Globus pallidus (tissue), 1 donor: Measurements from ENCODE around the gene KCNAB1.

Experiments used
- DNase-seq: peaks from one replicate; pipeline ENCODE4 v3.0.0-alpha.2; 2015; ENCODE audit warnings: low spot score

Gene KCNAB1

GRCh38 chr3:156407617-156408225 is 287.3 kb downstream of the KCNAB1 start:
- no peak for DNase-seq

- no peak for DNase-seq
Measured at GRCh38 chr3:156409694-156410093, 289.3 kb downstream of the KCNAB1 start.

- no peak for DNase-seq
Measured at GRCh38 chr3:156412600-156412999, 292.2 kb downstream of the KCNAB1 start.

- no peak for DNase-seq
Measured at GRCh38 chr3:156413293-156413892, 293.0 kb downstream of the KCNAB1 start.

GRCh38 chr3:156416846-156417558 is 296.6 kb downstream of the KCNAB1 start:
- DNase-seq: no peak

GRCh38 chr3:156417559-156418132 is 297.3 kb downstream of the KCNAB1 start:
- no peak for DNase-seq

GRCh38 chr3:156418428-156418827 is 298.1 kb downstream of the KCNAB1 start:
- no peak for DNase-seq

- DNase-seq: no peak
Measured at GRCh38 chr3:156421534-156421933, 301.2 kb downstream of the KCNAB1 start.

- no peak for DNase-seq
Measured at GRCh38 chr3:156424758-156425157, 304.4 kb downstream of the KCNAB1 start.

- no peak for DNase-seq
Measured at GRCh38 chr3:156425651-156426050, 305.3 kb downstream of the KCNAB1 start.

- no peak for DNase-seq
Measured at GRCh38 chr3:156429125-156429524, 308.7 kb downstream of the KCNAB1 start.

- no peak for DNase-seq
Measured at GRCh38 chr3:156431334-156432124, 311.2 kb downstream of the KCNAB1 start.

- DNase-seq: no peak
Measured at GRCh38 chr3:156432563-156432962, 312.2 kb downstream of the KCNAB1 start.

GRCh38 chr3:156433138-156433537 is 312.8 kb downstream of the KCNAB1 start:
- no peak for DNase-seq

GRCh38 chr3:156433910-156434309 is 313.5 kb downstream of the KCNAB1 start:
- DNase-seq: no peak

- no peak for DNase-seq
Measured at GRCh38 chr3:156434921-156435320, 314.5 kb downstream of the KCNAB1 start.

- no peak for DNase-seq
Measured at GRCh38 chr3:156443079-156443478, 322.7 kb downstream of the KCNAB1 start.

- no peak for DNase-seq
Measured at GRCh38 chr3:156445117-156446090, 325.0 kb downstream of the KCNAB1 start.

GRCh38 chr3:156448300-156448699 is 327.9 kb downstream of the KCNAB1 start:
- DNase-seq: no peak

GRCh38 chr3:156449710-156450574 is 329.6 kb downstream of the KCNAB1 start:
- DNase-seq: peak; percentile 36
